ENCODE measurements around the gene MSL1. TPM values are rescaled to one million over a fixed set of nuclear protein-coding genes. Genes with fewer than 3 reads are reported as not detected.
A peak's percentile ranks its signal among the peaks of the same experiment; 100 is the strongest.

Gene MSL1
- total RNA-seq, 3 donors from 2014 or later, result 83.7 to 100.0 (median 85.3) TPM

DNA sequence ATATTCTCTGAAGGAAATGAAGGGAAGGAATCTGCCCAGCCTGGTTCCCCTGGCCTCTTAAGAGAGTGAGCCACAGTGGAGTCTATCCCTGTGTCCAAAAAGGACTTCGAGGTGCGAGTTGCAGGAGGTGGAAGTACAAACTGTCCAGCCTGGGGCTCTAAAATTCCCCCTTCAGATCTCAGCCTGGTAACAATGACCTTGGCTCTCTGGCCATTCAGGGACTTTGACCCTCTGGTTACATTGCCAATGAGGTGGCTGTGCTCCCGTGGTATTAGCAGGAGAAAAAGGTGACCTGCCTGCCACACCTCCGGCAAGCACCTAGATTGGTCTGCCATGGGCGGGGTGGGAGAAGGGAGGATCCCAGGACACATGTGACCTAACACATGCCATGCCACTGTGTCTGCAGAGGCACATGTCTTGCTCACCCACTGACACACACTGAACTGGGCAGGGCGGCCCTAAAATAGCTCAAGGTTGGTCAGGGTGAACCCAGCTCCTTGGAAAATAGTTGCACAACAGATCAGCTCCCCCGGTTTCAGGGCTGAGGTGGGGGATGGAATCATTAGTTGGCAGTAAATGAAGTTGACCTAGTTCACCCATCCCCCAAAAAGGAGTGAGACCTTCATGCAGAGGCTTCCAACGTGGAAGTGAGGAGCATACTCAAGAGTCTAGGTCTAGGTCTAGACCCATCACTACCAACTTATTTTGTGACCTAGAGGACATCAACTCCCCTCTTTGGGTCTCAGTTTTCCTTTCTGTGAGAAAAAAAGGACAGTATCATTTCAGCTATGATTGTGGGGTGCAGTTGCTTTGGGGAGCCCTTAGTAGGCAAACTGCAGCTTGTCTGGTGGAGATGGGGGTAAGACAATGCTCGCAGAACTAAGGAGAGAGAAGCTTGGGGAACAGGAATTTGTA, 23.6 kb upstream of the MSL1 start:
- ATAC-seq (peak; percentile 51), DNase-seq (peak; percentile 85 to 89 (median 86))
- Histone ChIP-seq H3K9me3 (no peaks in the 10 kb centered on the region), H3K4me1 (ENCODE audit: low read depth) (peaks cover 60% of the 10 kb centered on the region), H3K4me3 (no peak overlapping the region), H3K36me3 (ENCODE audit: low read depth) (no peaks in the 10 kb centered on the region)
- intact Hi-C loops (cut with DNase I, micrococcal nuclease), result no loop called here
- TF ChIP-seq, protein P1, sequence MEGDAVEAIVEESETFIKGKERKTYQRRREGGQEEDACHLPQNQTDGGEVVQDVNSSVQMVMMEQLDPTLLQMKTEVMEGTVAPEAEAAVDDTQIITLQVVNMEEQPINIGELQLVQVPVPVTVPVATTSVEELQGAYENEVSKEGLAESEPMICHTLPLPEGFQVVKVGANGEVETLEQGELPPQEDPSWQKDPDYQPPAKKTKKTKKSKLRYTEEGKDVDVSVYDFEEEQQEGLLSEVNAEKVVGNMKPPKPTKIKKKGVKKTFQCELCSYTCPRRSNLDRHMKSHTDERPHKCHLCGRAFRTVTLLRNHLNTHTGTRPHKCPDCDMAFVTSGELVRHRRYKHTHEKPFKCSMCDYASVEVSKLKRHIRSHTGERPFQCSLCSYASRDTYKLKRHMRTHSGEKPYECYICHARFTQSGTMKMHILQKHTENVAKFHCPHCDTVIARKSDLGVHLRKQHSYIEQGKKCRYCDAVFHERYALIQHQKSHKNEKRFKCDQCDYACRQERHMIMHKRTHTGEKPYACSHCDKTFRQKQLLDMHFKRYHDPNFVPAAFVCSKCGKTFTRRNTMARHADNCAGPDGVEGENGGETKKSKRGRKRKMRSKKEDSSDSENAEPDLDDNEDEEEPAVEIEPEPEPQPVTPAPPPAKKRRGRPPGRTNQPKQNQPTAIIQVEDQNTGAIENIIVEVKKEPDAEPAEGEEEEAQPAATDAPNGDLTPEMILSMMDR (IDR thresholded peaks at IDR 0.05), result no peak

DNA sequence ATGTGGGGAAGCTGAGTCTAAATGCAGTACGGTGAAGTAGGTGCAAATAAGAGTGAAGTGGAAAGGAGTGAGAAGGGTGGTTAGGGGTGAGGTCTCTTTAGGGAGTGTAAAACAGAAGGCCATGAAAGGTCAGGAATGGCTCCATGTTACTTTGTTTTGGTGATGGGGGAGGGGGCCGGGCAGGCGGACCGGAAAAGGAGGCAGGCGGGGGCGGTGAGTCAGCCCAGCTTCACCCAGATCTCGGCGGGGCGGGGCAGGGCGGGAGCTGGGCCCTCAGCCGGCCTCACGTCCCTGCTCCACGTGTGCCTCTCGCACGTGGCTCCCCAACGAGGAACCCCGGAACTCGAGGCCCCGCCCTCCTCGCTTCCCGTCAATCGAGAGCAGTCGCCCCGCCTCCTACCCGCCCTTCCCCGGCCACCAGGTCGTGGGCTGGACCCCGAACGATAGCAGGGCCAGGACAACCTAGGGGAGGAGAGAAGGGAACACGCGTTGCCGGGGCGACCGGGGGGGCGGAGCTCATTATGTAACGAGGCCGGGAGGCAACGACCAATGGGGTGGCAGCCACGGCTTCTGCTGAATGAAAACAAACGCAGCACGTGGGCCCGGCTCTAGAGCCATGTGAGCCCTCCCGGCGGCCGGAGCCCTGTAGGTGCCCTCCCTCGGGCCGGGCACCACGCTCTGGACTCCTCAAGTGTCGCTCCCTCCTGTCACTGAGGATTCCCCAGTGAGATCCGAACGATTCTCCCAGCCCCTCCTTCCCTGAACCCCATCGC, 22.7 kb upstream of the MSL1 start:
- peak; percentile 100 for DNase-seq
- Histone ChIP-seq H3K4me3 (peak overlapping the region; percentile 31), H3K9me3 (no peaks in the 10 kb centered on the region), H3K36me3 (ENCODE audit: low read depth) (no peaks in the 10 kb centered on the region), H3K4me1 (ENCODE audit: low read depth) (peaks cover 68% of the 10 kb centered on the region)
- intact Hi-C loops (cut with DNase I, micrococcal nuclease), result no loop called here
- peak; percentile 70 for ATAC-seq
- TF ChIP-seq, protein P1 (IDR thresholded peaks at IDR 0.05), result no peak

DNA sequence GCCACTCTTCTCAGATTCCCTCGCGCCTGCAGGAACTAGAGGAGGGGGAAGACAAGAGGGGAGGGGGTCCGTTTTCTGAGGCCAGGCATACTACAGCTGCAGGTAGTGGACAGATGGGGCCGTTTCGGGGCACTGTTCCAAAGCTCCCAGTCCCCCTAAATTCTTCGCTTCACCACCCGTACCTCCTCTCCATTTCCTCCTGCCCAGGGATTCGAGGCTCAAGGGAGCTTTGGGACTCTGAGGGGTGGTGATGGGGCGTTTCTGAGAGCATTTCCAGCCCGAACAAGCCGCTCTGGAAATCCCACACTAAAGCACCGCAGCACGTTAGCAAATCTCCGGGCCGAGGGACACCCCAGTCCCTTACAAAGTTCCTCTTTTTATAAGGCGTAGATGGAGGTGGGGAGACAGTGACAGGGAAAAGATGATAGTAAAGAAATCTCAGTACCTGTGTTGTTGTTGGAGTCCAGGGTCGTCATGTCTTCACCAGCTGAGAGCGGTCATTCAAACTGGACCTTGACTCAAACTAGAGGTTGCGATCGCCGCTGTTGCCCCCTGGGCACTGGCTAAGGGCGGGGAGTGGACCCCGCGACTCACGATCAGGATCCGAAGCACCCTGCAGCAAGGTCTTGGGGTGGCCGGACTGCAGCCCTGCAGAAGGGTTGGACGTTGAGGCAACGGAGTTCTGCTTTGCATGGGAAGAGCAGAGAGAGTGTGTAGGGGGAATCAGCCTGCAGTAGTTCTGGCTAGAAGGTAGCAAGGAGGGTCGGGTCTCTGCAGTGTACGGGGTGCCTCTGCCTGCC, 22.0 kb upstream of the MSL1 start:
- DNase-seq, result peak in 1 of 3 donors; percentile 65
- ATAC-seq, result no peak
- peaks cover 74% of the 10 kb centered on the region for H3K4me1 ChIP-seq (ENCODE audit: low read depth)
- TF ChIP-seq, protein P1 (IDR thresholded peaks at IDR 0.05), result no peak
- no peaks in the 10 kb centered on the region for H3K36me3 ChIP-seq (ENCODE audit: low read depth)
- H3K9me3 ChIP-seq, result no peaks in the 10 kb centered on the region
- intact Hi-C loops (cut with DNase I, micrococcal nuclease), result no loop called here
- H3K4me3 ChIP-seq, result peak overlapping the region; percentile 31

DNA sequence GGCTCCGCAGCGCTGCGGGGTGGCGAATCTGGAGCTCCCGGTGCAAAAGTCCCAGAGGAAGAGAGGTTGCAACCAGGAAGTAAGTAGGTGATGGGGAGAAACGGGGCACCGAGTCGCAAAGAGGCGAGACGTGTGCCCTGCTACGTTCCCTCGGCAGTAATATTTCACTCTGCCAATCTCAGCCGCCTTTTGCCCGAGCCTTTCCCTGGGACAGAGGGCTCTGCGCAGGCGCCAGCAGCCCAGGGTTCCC, 21.4 kb upstream of the MSL1 start, which contains the start of gene NR1D1:
NR1D1 (minus strand) TSS at position 171 of the 250 bp plus-strand sequence. CDS start 495 bp downstream, outside the sequence.
- Histone ChIP-seq H3K4me1 (ENCODE audit: low read depth) (peaks cover 79% of the 10 kb centered on the region), H3K9me3 (no peaks in the 10 kb centered on the region), H3K4me3 (peak within 1 kb of the TSS; percentile 31), H3K36me3 (ENCODE audit: low read depth) (no peaks in the 10 kb centered on the region)
- TF ChIP-seq, protein P1 (IDR thresholded peaks at IDR 0.05), result no peak
- ATAC-seq, result no peak
- intact Hi-C loops (cut with DNase I, micrococcal nuclease), result no loop called here
- no peak for DNase-seq

DNA sequence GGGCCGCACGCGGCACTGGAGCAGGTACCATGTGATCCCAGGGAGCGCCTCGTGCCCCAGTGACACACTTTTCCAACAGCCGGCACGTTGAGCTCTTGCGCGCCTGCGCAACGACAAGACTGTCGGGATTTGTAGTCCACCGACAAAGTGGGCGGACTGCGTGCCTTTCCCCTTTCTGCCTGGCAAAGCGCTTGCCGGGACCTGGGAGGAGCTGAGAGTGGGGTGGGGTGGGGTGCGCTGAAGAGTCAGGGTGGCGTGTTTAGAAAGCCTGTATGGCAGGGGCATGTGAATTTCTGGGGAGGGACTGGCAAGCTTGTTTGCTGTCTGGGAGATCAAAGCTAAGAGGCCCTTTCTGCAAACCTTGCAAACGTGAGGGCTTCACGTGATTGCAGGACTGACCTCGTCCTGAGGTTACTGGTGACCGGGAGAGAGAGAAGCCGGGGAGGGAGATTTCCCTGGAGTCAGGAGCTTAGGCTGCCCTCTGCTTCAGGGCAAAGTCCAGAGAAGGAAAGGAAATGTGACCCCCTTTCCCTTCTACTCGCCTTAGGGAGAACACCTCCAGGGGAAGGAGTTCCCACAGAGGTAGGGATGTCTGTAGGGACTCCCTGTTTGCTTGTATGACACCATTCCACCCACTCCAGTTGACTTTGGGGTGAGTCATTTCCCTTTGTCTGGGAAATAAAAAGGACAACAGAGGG, 21.0 kb upstream of the MSL1 start:
- Histone ChIP-seq H3K4me1 (ENCODE audit: low read depth) (peaks cover 80% of the 10 kb centered on the region), H3K36me3 (ENCODE audit: low read depth) (no peaks in the 10 kb centered on the region), H3K4me3 (peak overlapping the region; percentile 31), H3K9me3 (no peaks in the 10 kb centered on the region)
- peak; percentile 97 to 99 (median 98) for DNase-seq
- intact Hi-C loops (cut with DNase I, micrococcal nuclease), result no loop called here
- peak; percentile 62 for ATAC-seq
- TF ChIP-seq, protein P1 (IDR thresholded peaks at IDR 0.05), result no peak

Measured in mucosa of descending colon (tissue), 3 donors.